NB4 (cell line): ENCODE measurements around the gene CENPB.

ENCODE experiments used
- CTCF ChIP-seq: IDR thresholded peaks from one replicate; pipeline ENCODE4 v1.5.1; 2012; ENCODE audit warnings: low read depth, low read length
- MYC ChIP-seq: IDR thresholded peaks from 2 replicates; pipeline ENCODE4 v1.6.1; 2011; ENCODE audit warnings: low read depth, low read length
- POLR2A ChIP-seq: IDR thresholded peaks from 2 replicates; pipeline ENCODE4 v1.6.1; 2011; ENCODE audit warnings: mild to moderate bottlenecking; ENCODE audit not compliant: insufficient read length; ENCODE audit errors: extremely low read depth

- no peak for TF ChIP-seq CTCF
- TF ChIP-seq POLR2A, result no peak
- TF ChIP-seq MYC, result no peak
Observed at GRCh38 chr20:3797226-3797545, 10.6 kb upstream of the CENPB start.
